ENCODE results near the gene IGSF21. TPM values are rescaled to one million over a fixed set of nuclear protein-coding genes. Genes with fewer than 3 reads are reported as not detected.

The IGSF21 gene
- total RNA-seq, 1 donor from 2014 or later, result 4.4 TPM

GRCh38 chr1:18093646-18094045, 14.0 kb upstream of the IGSF21 start:
- Mint-ChIP-seq H3K4me1 (ENCODE audit: unreplicated experiment) (peaks cover 10% of the 10 kb centered on the region), H3K27me3 (ENCODE audit: unreplicated experiment) (no peaks in the 10 kb centered on the region), H3K27ac (ENCODE audit: unreplicated experiment) (no peak overlapping the region), H3K4me3 (ENCODE audit: unreplicated experiment) (no peak overlapping the region), H3K9me3 (ENCODE audit: unreplicated experiment) (no peaks in the 10 kb centered on the region), H3K36me3 (ENCODE audit: low read depth, unreplicated experiment) (no peaks in the 10 kb centered on the region)
- DNase-seq (ENCODE audit: low spot score), result no peak
- no peak for TF ChIP-seq CTCF (IDR thresholded peaks at IDR 0.05; ENCODE audit: unreplicated experiment)

- TF ChIP-seq CTCF (IDR thresholded peaks at IDR 0.05; ENCODE audit: unreplicated experiment), result no peak
- H3K27me3 Mint-ChIP-seq (ENCODE audit: unreplicated experiment), result no peaks in the 10 kb centered on the region
- H3K36me3 Mint-ChIP-seq (ENCODE audit: low read depth, unreplicated experiment), result no peaks in the 10 kb centered on the region
- peaks cover 10% of the 10 kb centered on the region for H3K4me1 Mint-ChIP-seq (ENCODE audit: unreplicated experiment)
- H3K27ac Mint-ChIP-seq (ENCODE audit: unreplicated experiment), result no peak overlapping the region
- DNase-seq (ENCODE audit: low spot score), result no peak
- no peaks in the 10 kb centered on the region for H3K9me3 Mint-ChIP-seq (ENCODE audit: unreplicated experiment)
- H3K4me3 Mint-ChIP-seq (ENCODE audit: unreplicated experiment), result no peak overlapping the region
Measured at GRCh38 chr1:18094096-18094495, 13.5 kb upstream of the IGSF21 start.

GRCh38 chr1:18097206-18097605, 10.4 kb upstream of the IGSF21 start:
- H3K36me3 Mint-ChIP-seq (ENCODE audit: low read depth, unreplicated experiment), result no peaks in the 10 kb centered on the region

GRCh38 chr1:18099026-18099425, 8.6 kb upstream of the IGSF21 start:
- no peak for DNase-seq (ENCODE audit: low spot score)
- H3K27ac Mint-ChIP-seq (ENCODE audit: unreplicated experiment), result no peak overlapping the region
- H3K4me1 Mint-ChIP-seq (ENCODE audit: unreplicated experiment), result no peaks in the 10 kb centered on the region
- no peaks in the 10 kb centered on the region for H3K9me3 Mint-ChIP-seq (ENCODE audit: unreplicated experiment)
- no peak overlapping the region for H3K4me3 Mint-ChIP-seq (ENCODE audit: unreplicated experiment)
- H3K27me3 Mint-ChIP-seq (ENCODE audit: unreplicated experiment), result peaks cover 8% of the 10 kb centered on the region
- no peak for TF ChIP-seq CTCF (IDR thresholded peaks at IDR 0.05; ENCODE audit: unreplicated experiment)
- H3K36me3 Mint-ChIP-seq (ENCODE audit: low read depth, unreplicated experiment), result no peaks in the 10 kb centered on the region

More at GRCh38 chr1:18097206-18097605, 10.4 kb upstream of the IGSF21 start:
- H3K4me3 Mint-ChIP-seq (ENCODE audit: unreplicated experiment), result no peak overlapping the region
- no peak for TF ChIP-seq CTCF (IDR thresholded peaks at IDR 0.05; ENCODE audit: unreplicated experiment)
- no peaks in the 10 kb centered on the region for H3K27me3 Mint-ChIP-seq (ENCODE audit: unreplicated experiment)
- peaks cover 2% of the 10 kb centered on the region for H3K4me1 Mint-ChIP-seq (ENCODE audit: unreplicated experiment)
- no peaks in the 10 kb centered on the region for H3K9me3 Mint-ChIP-seq (ENCODE audit: unreplicated experiment)
- no peak for DNase-seq (ENCODE audit: low spot score)
- H3K27ac Mint-ChIP-seq (ENCODE audit: unreplicated experiment), result no peak overlapping the region

GRCh38 chr1:18100060-18100459, 7.5 kb upstream of the IGSF21 start:
- no peak for DNase-seq (ENCODE audit: low spot score)
- peaks cover 8% of the 10 kb centered on the region for H3K27me3 Mint-ChIP-seq (ENCODE audit: unreplicated experiment)
- H3K4me1 Mint-ChIP-seq (ENCODE audit: unreplicated experiment), result no peaks in the 10 kb centered on the region
- no peak overlapping the region for H3K4me3 Mint-ChIP-seq (ENCODE audit: unreplicated experiment)
- TF ChIP-seq CTCF (IDR thresholded peaks at IDR 0.05; ENCODE audit: unreplicated experiment), result no peak
- no peaks in the 10 kb centered on the region for H3K36me3 Mint-ChIP-seq (ENCODE audit: low read depth, unreplicated experiment)
- no peaks in the 10 kb centered on the region for H3K9me3 Mint-ChIP-seq (ENCODE audit: unreplicated experiment)
- no peak overlapping the region for H3K27ac Mint-ChIP-seq (ENCODE audit: unreplicated experiment)
